GM12878 (cell line): ENCODE measurements around the gene ELOA. TPM values are rescaled to one million over a fixed set of nuclear protein-coding genes. Genes with fewer than 3 reads are reported as not detected.

Experiments used
- ATAC-seq: fragments of 200-7000 bp; cut with Tn5 transposase; 3 replicates; pipeline ENCODE4 v1.9.1; 2020; ENCODE audit warnings: mild to moderate bottlenecking, moderate library complexity
- BruUV-seq: library from RNA; stranded (reverse); fragments of 400-500 nt; replicated peaks from 2 replicates; lab custom pipeline; 2021; lab: Mats Ljungman, UMichigan
- CTCF ChIA-PET: fragments of 300-600 bp; sonication (Branson Sonifier 250); formaldehyde crosslinking; extraction: SDS; loops from one replicate; lab custom pipeline; 2021; ENCODE audit warnings: inconsistent platforms; lab: Yijun Ruan, JAX
- POLR2A ChIA-PET: fragments of 350-600 bp; formaldehyde crosslinking; extraction: SDS; loops from one replicate; lab custom pipeline; 2021; ENCODE audit warnings: inconsistent platforms; lab: Charles Lee
- RAD21 ChIA-PET: fragments of 300-600 bp; sonication (Branson Sonifier 250); formaldehyde crosslinking; loops from one replicate; lab custom pipeline; 2023; ENCODE audit warnings: antibody characterized with exemption; ENCODE audit not compliant: unreplicated experiment; lab: Charles Lee
- SMC1A ChIA-PET: fragments of 300-600 bp; sonication (Branson Sonifier 250); formaldehyde crosslinking; loops from one replicate; lab custom pipeline; 2023; ENCODE audit not compliant: unreplicated experiment, uncharacterized antibody; lab: Charles Lee
- DNase-seq: peaks from one replicate; pipeline ENCODE4 v3.0.0-alpha.2; 2011; ENCODE audit warnings: low read depth, low spot score
- FAIRE-seq: peaks from 3 replicates; lab custom pipeline; 2011; peaks lifted over from hg19 to GRCh38; lab: Jason Lieb, UNC
- H2AFZ ChIP-seq: 2 replicates; pipeline ENCODE4 v1.6.0; 2011; ENCODE audit warnings: low read depth, low read length, control low read depth; ENCODE audit not compliant: control insufficient read depth
- H3K27ac ChIP-seq: 2 replicates; pipeline ENCODE4 v1.5.1; 2011; ENCODE audit warnings: control low read depth; ENCODE audit not compliant: control insufficient read depth, insufficient read depth
- H3K27me3 ChIP-seq, 2 experiments: replicated peaks in 1 of 2; 2 replicates each; pipeline versions ENCODE4 v1.6.0 to v1.6.1; 2011; ENCODE audit warnings: low read length in 1 of 2; ENCODE audit not compliant: control insufficient read depth in 2 of 2, insufficient read depth in 2 of 2
- H3K36me3 ChIP-seq, 2 experiments: 2 replicates each; pipeline ENCODE4 v1.5.1; 2011; ENCODE audit warnings: low read length in 1 of 2; ENCODE audit not compliant: control insufficient read depth in 2 of 2, insufficient read depth in 2 of 2
- H3K4me1 ChIP-seq: 2 replicates; pipeline ENCODE4 v1.6.1; 2011; ENCODE audit warnings: mild to moderate bottlenecking, low read length, moderate library complexity, mixed read lengths; ENCODE audit not compliant: control insufficient read depth, insufficient read depth
- H3K4me2 ChIP-seq: 2 replicates; pipeline ENCODE4 v1.6.0; 2011; ENCODE audit warnings: control low read depth; ENCODE audit not compliant: control insufficient read depth, insufficient read depth
- H3K4me3 ChIP-seq: fragments of 200-600 bp; sonication (generic); 2 replicates; pipeline ENCODE4 v1.5.1; 2016
- H3K79me2 ChIP-seq: 2 replicates; pipeline ENCODE4 v1.6.0; 2011; ENCODE audit warnings: low read length; ENCODE audit not compliant: control insufficient read depth, insufficient read depth
- H3K9ac ChIP-seq: 2 replicates; pipeline ENCODE4 v1.8.0; 2011; ENCODE audit warnings: low read length, control low read depth, mixed read lengths; ENCODE audit not compliant: control insufficient read depth, insufficient read depth
- H3K9me3 ChIP-seq: replicated peaks from 3 replicates; pipeline ENCODE4 v1.5.1; 2011; ENCODE audit warnings: mild to moderate bottlenecking, low read length; ENCODE audit not compliant: control insufficient read depth, insufficient read depth
- H4K20me1 ChIP-seq: 2 replicates; pipeline ENCODE4 v1.6.0; 2011; ENCODE audit not compliant: control insufficient read depth, insufficient read depth
- CEBPZ ChIP-seq: fragments of 150-350 bp; IDR thresholded peaks from 2 replicates; pipeline ENCODE4 v1.6.1; 2016; ENCODE audit warnings: low read depth, low read length
- LARP7 ChIP-seq: fragments of 450-650 bp; IDR thresholded peaks from 2 replicates; pipeline ENCODE4 v1.6.1; 2017; ENCODE audit warnings: mild to moderate bottlenecking
- MAX ChIP-seq: IDR thresholded peaks from 2 replicates; pipeline ENCODE4 v1.6.1; 2012; ENCODE audit warnings: low read depth, low read length, improper control_type of control experiment
- MEF2A ChIP-seq: IDR thresholded peaks from 2 replicates; pipeline ENCODE4 v1.6.1; 2011; ENCODE audit warnings: low read depth, mild to moderate bottlenecking, low read length, moderate library complexity; ENCODE audit not compliant: insufficient read depth
- MLLT1 ChIP-seq: fragments of 450-650 bp; IDR thresholded peaks from 2 replicates; pipeline ENCODE4 v1.6.1; 2016; ENCODE audit warnings: mild to moderate bottlenecking
- NRF1 ChIP-seq: conservative IDR thresholded peaks from 2 replicates; pipeline ENCODE4 v1.6.1; 2011; ENCODE audit warnings: mild to moderate bottlenecking, low read depth, low read length, improper control_type of control experiment
- PBX3 ChIP-seq: IDR thresholded peaks from 2 replicates; pipeline ENCODE4 v1.6.1; 2011; ENCODE audit warnings: mild to moderate bottlenecking, low read depth, low read length, moderate library complexity; ENCODE audit not compliant: insufficient replicate concordance
- PKNOX1 ChIP-seq: fragments of 450-650 bp; IDR thresholded peaks from 2 replicates; pipeline ENCODE4 v1.6.1; 2016; ENCODE audit warnings: mild to moderate bottlenecking
- RFX5 ChIP-seq: IDR thresholded peaks from 2 replicates; pipeline ENCODE4 v1.6.1; 2011; ENCODE audit warnings: low read depth, low read length, improper control_type of control experiment
- RUNX3 ChIP-seq: IDR thresholded peaks from 2 replicates; pipeline ENCODE4 v1.6.1; 2012; ENCODE audit warnings: low read length, inconsistent platforms
- SMAD1 ChIP-seq: fragments of 450-650 bp; IDR thresholded peaks from 2 replicates; pipeline ENCODE4 v1.6.1; 2018; ENCODE audit warnings: mild to moderate bottlenecking, low read depth; ENCODE audit not compliant: partially characterized antibody
- whole genome bisulfite sequencing: methylation state at CpG from one replicate; pipeline ENCODE4 v1.1.6; 2016; ENCODE audit warnings: low lambda C conversion rate; ENCODE audit not compliant: insufficient replicate concordance, insufficient coverage; ENCODE audit errors: missing lambda C conversion rate; 5-methylcytosine and 5-hydroxymethylcytosine counted together
- in situ Hi-C: fragments of 300-500 bp; cut with MboI; formaldehyde crosslinking; loops from 9 replicates; pipeline ENCODE4 v1.14.3; 2018; ENCODE audit warnings: mixed read lengths
- intact Hi-C: fragments of 100-400 bp; cut with micrococcal nuclease; formaldehyde crosslinking; loops from one replicate; pipeline ENCODE4 v1.14.2; 2022; ENCODE audit not compliant: unreplicated experiment
- polyA plus RNA-seq, 11 experiments: library from polyadenylated mRNA; depleted of rRNA in 4 of 11; unstranded in 6 of 11; stranded (reverse) in 5 of 11; fragments of >200 nt; fragmentation: Nextera tagmentation in 4 of 11; fragmentation: Illumina TruSeq in 1 of 11; extraction: Ambion mirVana in 4 of 11; extraction: Trizol in 1 of 11; gene quantifications; 1 replicate in 1 of 11; 2 replicates in 10 of 11; pipeline versions ENCODE4 v1.2.1 to v1.2.3, GENCODE V29; 2011 to 2016; ENCODE audit warnings: inconsistent platforms in 2 of 11, missing spikeins in 2 of 11, low read depth in 1 of 11
- total RNA-seq, 4 experiments: library from RNA; depleted of rRNA in 3 of 4; stranded (reverse); fragments of >200 nt in 3 of 4; fragmentation: Illumina TruSeq in 1 of 4; extraction: Trizol in 1 of 4; gene quantifications; 2 replicates each; pipeline versions ENCODE4 v1.2.1 to v1.2.3, GENCODE V29; 2013 to 2021

Gene ELOA
- total and polyA plus RNA-seq, 10 of the 15 experiments (the other 5 are each of a cell fraction or from before 2014, with no cell fraction given), result 20.1 to 63.6 (median 39.8) TPM

- TF ChIP-seq CEBPZ, result no peak
- TF ChIP-seq, all 136 proteins: peak for 63
Measured at GRCh38 chr1:23720256-23720995, 22.8 kb upstream of the ELOA start (continued).

- CTCF ChIA-PET, result interaction anchor here (0.6 to 2.3 kb wide), 10 partner anchors 15 to 149 kb away, joined by 3 to 9 read pairs (median 3); partner anchors contain the start of gene RPL11
- Histone ChIP-seq H4K20me1 (no peaks in the 10 kb centered on the region), H3K27me3 (no peaks in the 10 kb centered on the region), H3K9ac (0 out of 2 replicates have a peak overlapping the region, but pooled peaks have one; percentile 0), H3K79me2 (peaks cover 16% of the 10 kb centered on the region), H3K36me3 (no peaks in the 10 kb centered on the region), H3K4me3 (no peak overlapping the region), H3K4me1 (peaks cover 69% of the 10 kb centered on the region), H2AFZ (no peak overlapping the region; the same call in 1 of the 2 replicates), H3K27ac (peak overlapping the region; percentile 99), H3K4me2 (peak overlapping the region; percentile 56), H3K9me3 (no peaks in the 10 kb centered on the region)
- ATAC-seq (peak; percentile 56), DNase-seq (no peak), FAIRE-seq (no peak)
- TSS peak; percentile 83 for BruUV-seq
- intact Hi-C loops, result loop anchor here (10.0 kb wide), 1 partner anchor 1678 kb away; no protein-coding TSS in a partner anchor
- WGBS, result 0% methylated on average over 3 of the region's 3 CpGs
- POLR2A ChIA-PET, result interaction anchor here (1.0 to 5.6 kb wide), 8 partner anchors 11 to 194 kb away, joined by 3 to 29 read pairs (median 6); partner anchors contain the start of genes ELOA and RPL11
- SMC1A ChIA-PET, result interaction anchor here (0.8 to 5.8 kb wide), 9 partner anchors 15 to 193 kb away, joined by 3 to 46 read pairs (median 4); partner anchors contain the start of genes ELOA and RPL11
- in situ Hi-C loops, result no loop called here
- RAD21 ChIA-PET, result interaction anchor here (0.7 to 5.4 kb wide), 11 partner anchors 14 to 194 kb away, joined by 3 to 51 read pairs (median 4); partner anchors contain the start of genes ELOA and RPL11
- TF ChIP-seq RFX5 (no peak), PBX3 (peak; percentile 44), RUNX3 (0 out of 2 replicates have a peak, but pooled peaks have one; percentile 8), SMAD1 (no peak), LARP7 (0 out of 2 replicates have a peak, but pooled peaks have one; percentile 19), NRF1 (no peak), MAX (no peak), MEF2A (no peak), MLLT1 (no peak), PKNOX1 (peak; percentile 79)
Measured at GRCh38 chr1:23722652-23723051, 20.6 kb upstream of the ELOA start.
